ENCODE measurements around the gene ZNF335.
"Not testable (repeated sequence)": the region's sequence is repeated elsewhere in the genome, so short reads cannot be mapped to it uniquely, and the experiment has no call there.

Gene ZNF335

DNA sequence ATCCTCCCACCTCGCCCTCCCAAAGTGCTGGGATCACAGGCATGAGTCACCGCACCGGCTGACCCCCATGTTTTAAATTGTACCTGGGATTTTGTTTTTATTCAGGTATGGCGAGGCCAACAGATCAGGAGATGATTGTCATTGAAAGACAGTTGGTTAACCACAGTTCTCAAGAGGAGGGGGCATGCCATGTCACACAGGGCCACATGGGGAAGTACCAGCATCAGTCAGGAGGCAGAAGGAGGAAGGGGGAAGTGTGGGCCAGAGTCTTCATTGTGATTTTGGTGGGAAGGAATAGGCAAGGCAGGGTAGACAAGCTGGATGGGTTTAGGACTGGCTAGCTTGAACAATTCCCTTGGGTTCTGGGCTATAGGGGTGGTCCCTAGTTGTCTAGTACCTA lies 26.8 kb upstream of the ZNF335 start:
- no peak overlapping the region for H2AFZ ChIP-seq (ENCODE audit: low read length)
- no peak for TF ChIP-seq EZH2 (IDR thresholded peaks at IDR 0.05; ENCODE audit: borderline replicate concordance, low read length)
- TF ChIP-seq, protein P1, sequence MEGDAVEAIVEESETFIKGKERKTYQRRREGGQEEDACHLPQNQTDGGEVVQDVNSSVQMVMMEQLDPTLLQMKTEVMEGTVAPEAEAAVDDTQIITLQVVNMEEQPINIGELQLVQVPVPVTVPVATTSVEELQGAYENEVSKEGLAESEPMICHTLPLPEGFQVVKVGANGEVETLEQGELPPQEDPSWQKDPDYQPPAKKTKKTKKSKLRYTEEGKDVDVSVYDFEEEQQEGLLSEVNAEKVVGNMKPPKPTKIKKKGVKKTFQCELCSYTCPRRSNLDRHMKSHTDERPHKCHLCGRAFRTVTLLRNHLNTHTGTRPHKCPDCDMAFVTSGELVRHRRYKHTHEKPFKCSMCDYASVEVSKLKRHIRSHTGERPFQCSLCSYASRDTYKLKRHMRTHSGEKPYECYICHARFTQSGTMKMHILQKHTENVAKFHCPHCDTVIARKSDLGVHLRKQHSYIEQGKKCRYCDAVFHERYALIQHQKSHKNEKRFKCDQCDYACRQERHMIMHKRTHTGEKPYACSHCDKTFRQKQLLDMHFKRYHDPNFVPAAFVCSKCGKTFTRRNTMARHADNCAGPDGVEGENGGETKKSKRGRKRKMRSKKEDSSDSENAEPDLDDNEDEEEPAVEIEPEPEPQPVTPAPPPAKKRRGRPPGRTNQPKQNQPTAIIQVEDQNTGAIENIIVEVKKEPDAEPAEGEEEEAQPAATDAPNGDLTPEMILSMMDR (IDR thresholded peaks at IDR 0.05; ENCODE audit: low read length): no peak
- no peak overlapping the region for H3K4me3 ChIP-seq (ENCODE audit: low read depth, low read length, poor library complexity, severe bottlenecking)
- H3F3A ChIP-seq (ENCODE audit: insufficient read depth, low read length): no peaks in the 10 kb centered on the region
- H3K79me2 ChIP-seq (ENCODE audit: insufficient read depth, low read length): no peaks in the 10 kb centered on the region
- no peaks in the 10 kb centered on the region for H3K9me2 ChIP-seq (ENCODE audit: low read depth, low read length)
- H3K27ac ChIP-seq (ENCODE audit: low read depth, low read length, poor library complexity, severe bottlenecking): no peak overlapping the region
- no peak overlapping the region for H3K9ac ChIP-seq (ENCODE audit: low read length)
- H3K9me3 ChIP-seq (ENCODE audit: low read length): no peaks in the 10 kb centered on the region
- no peaks in the 10 kb centered on the region for H3K27me3 ChIP-seq (ENCODE audit: insufficient read depth, low read length)
- no peaks in the 10 kb centered on the region for H3K36me3 ChIP-seq (ENCODE audit: insufficient read depth, low read length)
- H4K20me1 ChIP-seq (ENCODE audit: insufficient read depth, low read length): no peaks in the 10 kb centered on the region
- H3K4me2 ChIP-seq (ENCODE audit: low read length): no peak overlapping the region
- no peaks in the 10 kb centered on the region for H3K4me1 ChIP-seq (ENCODE audit: insufficient read depth, low read length, severe bottlenecking)

GRCh38 chr20:45998337-45998736 lies 26.3 kb upstream of the ZNF335 start:
- H3K27ac ChIP-seq (ENCODE audit: low read depth, low read length, poor library complexity, severe bottlenecking): no peak overlapping the region
- H3K4me1 ChIP-seq (ENCODE audit: insufficient read depth, low read length, severe bottlenecking): no peaks in the 10 kb centered on the region
- H3K36me3 ChIP-seq (ENCODE audit: insufficient read depth, low read length): no peaks in the 10 kb centered on the region
- no peaks in the 10 kb centered on the region for H3K79me2 ChIP-seq (ENCODE audit: insufficient read depth, low read length)
- no peak overlapping the region for H3K9ac ChIP-seq (ENCODE audit: low read length)
- H4K20me1 ChIP-seq (ENCODE audit: insufficient read depth, low read length): no peaks in the 10 kb centered on the region
- no peaks in the 10 kb centered on the region for H3F3A ChIP-seq (ENCODE audit: insufficient read depth, low read length)
- no peaks in the 10 kb centered on the region for H3K9me2 ChIP-seq (ENCODE audit: low read depth, low read length)
- no peak overlapping the region for H3K4me3 ChIP-seq (ENCODE audit: low read depth, low read length, poor library complexity, severe bottlenecking)
- no peak for TF ChIP-seq EZH2 (IDR thresholded peaks at IDR 0.05; ENCODE audit: borderline replicate concordance, low read length)
- TF ChIP-seq, protein P1 (IDR thresholded peaks at IDR 0.05; ENCODE audit: low read length): no peak
- no peaks in the 10 kb centered on the region for H3K9me3 ChIP-seq (ENCODE audit: low read length)
- no peaks in the 10 kb centered on the region for H3K27me3 ChIP-seq (ENCODE audit: insufficient read depth, low read length)
- no peak overlapping the region for H2AFZ ChIP-seq (ENCODE audit: low read length)
- H3K4me2 ChIP-seq (ENCODE audit: low read length): no peak overlapping the region

- no peak overlapping the region for H3K27ac ChIP-seq (ENCODE audit: low read depth, low read length, poor library complexity, severe bottlenecking)
- H3K4me2 ChIP-seq (ENCODE audit: low read length): no peak overlapping the region
- no peak for TF ChIP-seq EZH2 (IDR thresholded peaks at IDR 0.05; ENCODE audit: borderline replicate concordance, low read length)
- TF ChIP-seq, protein P1 (IDR thresholded peaks at IDR 0.05; ENCODE audit: low read length): no peak
- no peaks in the 10 kb centered on the region for H3K9me2 ChIP-seq (ENCODE audit: low read depth, low read length)
- H3K36me3 ChIP-seq (ENCODE audit: insufficient read depth, low read length): no peaks in the 10 kb centered on the region
- H3K79me2 ChIP-seq (ENCODE audit: insufficient read depth, low read length): no peaks in the 10 kb centered on the region
- no peaks in the 10 kb centered on the region for H4K20me1 ChIP-seq (ENCODE audit: insufficient read depth, low read length)
- H3F3A ChIP-seq (ENCODE audit: insufficient read depth, low read length): no peaks in the 10 kb centered on the region
- H3K9ac ChIP-seq (ENCODE audit: low read length): no peak overlapping the region
- no peaks in the 10 kb centered on the region for H3K9me3 ChIP-seq (ENCODE audit: low read length)
- H2AFZ ChIP-seq (ENCODE audit: low read length): no peak overlapping the region
- H3K4me1 ChIP-seq (ENCODE audit: insufficient read depth, low read length, severe bottlenecking): no peaks in the 10 kb centered on the region
- H3K27me3 ChIP-seq (ENCODE audit: insufficient read depth, low read length): no peaks in the 10 kb centered on the region
- H3K4me3 ChIP-seq (ENCODE audit: low read depth, low read length, poor library complexity, severe bottlenecking): no peak overlapping the region
Observed at GRCh38 chr20:45997187-45997586, 25.2 kb upstream of the ZNF335 start.

DNA sequence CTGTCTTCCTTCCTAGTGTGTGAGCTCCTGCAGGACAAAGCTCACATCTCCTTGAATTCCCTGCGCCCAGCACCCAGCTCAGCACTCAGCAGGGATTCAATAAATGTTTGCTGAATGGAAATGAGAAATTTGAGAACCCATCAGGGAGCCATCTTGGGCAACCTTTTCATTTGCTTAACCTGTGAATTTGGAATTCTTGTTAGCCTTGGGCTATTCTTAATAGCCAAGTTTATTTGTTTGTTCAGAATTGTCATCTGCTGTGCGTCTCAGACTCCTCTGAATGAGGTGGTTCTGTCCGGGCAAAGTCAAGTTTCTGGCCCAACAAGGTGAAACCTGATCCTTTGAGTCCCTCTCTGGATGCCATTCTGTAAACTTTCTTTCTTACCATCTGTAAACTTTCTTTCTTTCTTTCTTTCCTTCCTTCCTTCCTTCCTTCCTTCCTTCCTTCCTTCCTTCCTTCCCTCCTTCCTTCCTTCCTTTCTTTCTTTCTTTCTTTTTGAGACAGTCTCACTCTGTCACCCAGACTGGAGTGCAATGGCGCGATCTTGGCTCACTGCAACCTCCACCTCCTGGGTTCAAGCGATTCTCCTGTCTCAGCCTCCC lies 23.6 kb upstream of the ZNF335 start:
- not testable (repeated sequence) for H2AFZ ChIP-seq (ENCODE audit: low read length); H3F3A ChIP-seq (ENCODE audit: insufficient read depth, low read length); H3K9me3 ChIP-seq (ENCODE audit: low read length); H4K20me1 ChIP-seq (ENCODE audit: insufficient read depth, low read length); H3K36me3 ChIP-seq (ENCODE audit: insufficient read depth, low read length); H3K27me3 ChIP-seq (ENCODE audit: insufficient read depth, low read length); H3K27ac ChIP-seq (ENCODE audit: low read depth, low read length, poor library complexity, severe bottlenecking); H3K4me2 ChIP-seq (ENCODE audit: low read length); H3K9me2 ChIP-seq (ENCODE audit: low read depth, low read length); H3K4me1 ChIP-seq (ENCODE audit: insufficient read depth, low read length, severe bottlenecking); H3K4me3 ChIP-seq (ENCODE audit: low read depth, low read length, poor library complexity, severe bottlenecking); H3K79me2 ChIP-seq (ENCODE audit: insufficient read depth, low read length); H3K9ac ChIP-seq (ENCODE audit: low read length)

Measured in OCI-LY1 (cell line).